SK-N-SH (cell line): ENCODE results near the gene DIS3L. TPM values are rescaled to one million over a fixed set of nuclear protein-coding genes. Genes with fewer than 3 reads are reported as not detected.
"Not testable (repeated sequence)": the region's sequence is repeated elsewhere in the genome, so short reads cannot be mapped to it uniquely, and the experiment has no call there.

Experiments
- CTCF ChIA-PET: fragments of 300-600, 350-600 bp; formaldehyde crosslinking; extraction: SDS; loops from one replicate; lab custom pipeline; 2021; lab: Yijun Ruan, JAX
- POLR2A ChIA-PET: fragments of 350-600 bp; sonication (Branson Sonifier 250); formaldehyde crosslinking; extraction: SDS; loops from one replicate; lab custom pipeline; 2020; ENCODE audit warnings: antibody characterized with exemption, inconsistent platforms; lab: Yijun Ruan, JAX
- DNase-seq: peaks from one replicate; pipeline ENCODE4 v3.0.0; 2012
- H2AFZ ChIP-seq: fragments of 200-600 bp; sonication (generic); 2 replicates; pipeline ENCODE4 v1.8.1; 2016; ENCODE audit warnings: antibody characterized with exemption, mild to moderate bottlenecking, low read depth
- H3F3A ChIP-seq: fragments of 200-600 bp; sonication (generic); replicated peaks from 2 replicates; pipeline ENCODE3; 2016; ENCODE audit warnings: antibody characterized with exemption, mild to moderate bottlenecking; ENCODE audit not compliant: insufficient read depth
- H3K27ac ChIP-seq, 2 experiments: fragments of 200-500 bp in 1 of 2; fragments of 200-600 bp in 1 of 2; sonication (Bioruptor generic) in 1 of 2; sonication (generic), shearing (Covaris generic) in 1 of 2; 2 replicates each; pipeline versions ENCODE4 v1.5.1 to v1.6.1; 2014 to 2016; ENCODE audit warnings: low read depth in 2 of 2, inconsistent platforms in 1 of 2, low read length in 1 of 2, mild to moderate bottlenecking in 1 of 2, mixed read lengths in 1 of 2
- H3K27me3 ChIP-seq: fragments of 200-600 bp; sonication (generic), shearing (Covaris generic); 2 replicates; pipeline ENCODE4 v1.6.1; 2016; ENCODE audit warnings: mixed run types; ENCODE audit not compliant: insufficient read depth
- H3K36me3 ChIP-seq, 2 experiments: fragments of 200-500 bp in 1 of 2; fragments of 200-600 bp in 1 of 2; sonication (Bioruptor generic) in 1 of 2; sonication (generic) in 1 of 2; replicated peaks in 1 of 2; 2 replicates each; pipeline versions ENCODE3 to v1.5.1; 2014 to 2016; ENCODE audit warnings: low read length in 1 of 2, mild to moderate bottlenecking in 1 of 2; ENCODE audit not compliant: insufficient read depth in 2 of 2, control insufficient read depth in 1 of 2
- H3K4me1 ChIP-seq, 2 experiments: fragments of 200-500 bp in 1 of 2; fragments of 200-600 bp in 1 of 2; sonication (Bioruptor generic) in 1 of 2; sonication (generic), shearing (Covaris generic) in 1 of 2; 2 replicates each; pipeline versions ENCODE4 v1.5.1 to v1.6.1; 2014 to 2016; ENCODE audit warnings: low read depth in 1 of 2, low read length in 1 of 2, mixed run types in 1 of 2; ENCODE audit not compliant: insufficient read depth in 2 of 2, control insufficient read depth in 1 of 2
- H3K4me2 ChIP-seq: fragments of 200-600 bp; sonication (generic), shearing (Covaris generic); 2 replicates; pipeline ENCODE4 v1.6.1; 2017; ENCODE audit warnings: mixed run types
- H3K4me3 ChIP-seq, 2 experiments: fragments of 200-500 bp in 1 of 2; fragments of 200-600 bp in 1 of 2; sonication (Bioruptor generic) in 1 of 2; sonication (generic), shearing (Covaris generic) in 1 of 2; 2 replicates each; pipeline versions ENCODE4 v1.5.1 to v1.8.1; 2014 to 2016; ENCODE audit warnings: low read depth in 2 of 2, inconsistent platforms in 1 of 2, low read length in 1 of 2, mild to moderate bottlenecking in 1 of 2, mixed read lengths in 1 of 2, moderate library complexity in 1 of 2
- H3K79me2 ChIP-seq: fragments of 200-600 bp; sonication (generic); 2 replicates; pipeline ENCODE4 v1.8.1; 2017; ENCODE audit warnings: mild to moderate bottlenecking; ENCODE audit not compliant: insufficient read depth
- H3K9ac ChIP-seq: fragments of 200-600 bp; sonication (generic); 2 replicates; pipeline ENCODE4 v1.6.1; 2017; ENCODE audit warnings: mixed run types
- H3K9me2 ChIP-seq: fragments of 200-600 bp; sonication (generic); 2 replicates; pipeline ENCODE4 v1.6.1; 2017; ENCODE audit warnings: mixed run types
- H3K9me3 ChIP-seq: fragments of 200-600 bp; sonication (generic); 2 replicates; pipeline ENCODE4 v1.6.1; 2017; ENCODE audit warnings: mixed run types, mild to moderate bottlenecking, moderate library complexity
- H4K20me1 ChIP-seq: fragments of 200-600 bp; sonication (generic); 2 replicates; pipeline ENCODE4 v1.6.1; 2017; ENCODE audit warnings: mild to moderate bottlenecking, mixed run types; ENCODE audit not compliant: insufficient read depth
- RFX5 ChIP-seq: IDR thresholded peaks from 2 replicates; pipeline ENCODE4 v1.6.1; 2012; ENCODE audit warnings: mild to moderate bottlenecking, improper control_type of control experiment, low read length
- WGBS: methylation state at CpG from one replicate; pipeline ENCODE4 v1.1.6; 2017; ENCODE audit warnings: low lambda C conversion rate; 5-methylcytosine and 5-hydroxymethylcytosine counted together
- polyA plus RNA-seq, 3 experiments: library from polyadenylated mRNA; depleted of rRNA; stranded (reverse); fragments of >200 nt; gene quantifications; 2 replicates each; pipeline ENCODE4 v1.2.3, GENCODE V29; 2012
- small RNA-seq, 7 experiments: library from RNA; depleted of rRNA; stranded (forward); fragments of <200 nt; gene quantifications; one replicate each; pipeline ENCODE3, GENCODE V24; 2012

DIS3L gene
- polyA plus RNA-seq, 1 of the 3 experiments (the other 2 are of a cell fraction): 11.5 TPM

DNA sequence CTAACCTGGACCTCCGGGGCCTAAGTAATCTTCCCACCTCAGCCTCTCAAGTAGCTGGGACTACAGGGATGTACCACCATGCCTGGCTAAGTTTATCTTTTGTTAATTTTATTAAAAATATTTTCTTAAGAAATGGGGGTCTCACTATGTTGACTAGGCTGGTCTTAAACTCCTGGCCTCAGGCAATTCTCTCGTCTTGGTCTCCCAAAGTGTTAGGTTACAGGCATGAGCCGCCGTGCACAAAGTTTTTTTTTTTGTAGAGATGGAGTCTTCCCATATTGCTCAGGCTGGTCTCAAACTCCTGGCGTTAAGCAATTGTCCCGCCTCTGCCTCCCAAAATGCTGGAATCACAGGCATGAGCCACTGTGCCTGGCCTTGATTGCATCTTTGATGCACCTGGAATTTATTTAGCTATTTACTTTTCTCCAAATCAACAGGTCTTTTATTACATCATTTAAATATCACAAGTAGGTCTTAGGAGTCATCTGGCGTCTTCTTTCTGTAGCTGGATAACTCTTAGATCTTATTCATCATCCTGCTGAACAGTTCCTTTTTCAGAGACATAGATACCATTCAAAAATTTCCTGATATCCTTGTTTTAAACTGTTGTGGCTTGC, 85.6 kb downstream of the DIS3L start:
- no peak for DNase-seq
- Histone ChIP-seq H3F3A (no peaks in the 10 kb centered on the region), H3K4me3 (no peak overlapping the region; a peak in 1 of 4 replicates), H2AFZ (no peak overlapping the region), H3K9me3 (no peaks in the 10 kb centered on the region), H3K9me2 (no peaks in the 10 kb centered on the region), H3K9ac (no peak overlapping the region), H3K4me2 (no peak overlapping the region), H4K20me1 (no peaks in the 10 kb centered on the region), H3K27ac (no peak overlapping the region), H3K27me3 (no peaks in the 10 kb centered on the region), H3K4me1 (no peaks in the 10 kb centered on the region), H3K36me3 (no peaks in the 10 kb centered on the region), H3K79me2 (no peaks in the 10 kb centered on the region)
- CTCF ChIA-PET: interaction anchor here (1.4 to 1.5 kb wide), 2 partner anchors 8 to 119 kb away, joined by 3 to 6 read pairs; partner anchors contain the start of genes MAP2K1 and SNAPC5
- WGBS: 94% methylated on average over 7 of the region's 7 CpGs
- POLR2A ChIA-PET: no interaction called here
- no peak for TF ChIP-seq RFX5

DNA sequence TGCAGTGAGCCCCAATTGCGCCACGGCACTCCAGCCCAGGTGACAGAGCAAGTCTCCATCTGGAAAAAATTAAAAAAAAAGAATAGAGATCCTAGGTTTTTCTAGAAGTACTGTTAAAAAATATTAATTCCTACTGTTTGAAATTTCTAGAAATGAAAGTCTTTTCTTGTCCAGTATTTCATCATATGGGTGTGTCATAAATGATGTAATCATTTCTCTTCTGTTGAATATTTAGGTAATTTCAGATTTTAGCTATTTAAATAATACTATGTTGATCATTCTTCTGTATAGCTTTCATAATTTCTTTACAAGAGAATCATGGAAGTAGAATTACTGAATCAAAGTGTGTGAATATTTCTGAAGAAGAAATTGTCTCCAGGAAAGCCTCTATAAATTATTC, 88.0 kb downstream of the DIS3L start:
- H3K4me1 ChIP-seq, H3K9me2 ChIP-seq, POLR2A ChIA-PET, H3K27me3 ChIP-seq, DNase-seq, H3K9me3 ChIP-seq, H3F3A ChIP-seq, H3K36me3 ChIP-seq, H2AFZ ChIP-seq, H3K9ac ChIP-seq, H4K20me1 ChIP-seq, H3K79me2 ChIP-seq, H3K4me2 ChIP-seq, H3K4me3 ChIP-seq, H3K27ac ChIP-seq: not testable (repeated sequence)
- 98% methylated on average over 2 of the region's 2 CpGs for WGBS
- CTCF ChIA-PET: interaction anchor here (1.2 kb wide), 1 partner anchor 116 kb away, joined by 4 read pairs; the partner anchor contains the start of gene SNAPC5

Small RNAs within 50 kb of the gene (small RNA-seq; reads per million reads assigned to genes)
- gene RF00019: 0 reads per million in 7 experiments
- 3.9 to 25.4 (median 11.3) reads per million in 7 experiments for gene SCARNA14

Other genes with a start within 250 kb of the DIS3L start
- gene MEGF11, start 39.8 kb upstream of the DIS3L start, polyA plus RNA-seq (2012; rRNA removed): 0.03 TPM in 1 of 2 replicates, not detected in the other
- 5.7 and 6.0 TPM in 2 replicates for gene TIPIN, start 63.1 kb downstream of the DIS3L start, polyA plus RNA-seq (2012; rRNA removed)
- 21.8 and 25.5 TPM in 2 replicates for gene MAP2K1, start 93.3 kb downstream of the DIS3L start, polyA plus RNA-seq (2012; rRNA removed)
- 57.8 and 65.0 TPM in 2 replicates for gene SNAPC5, start 204.2 kb downstream of the DIS3L start, polyA plus RNA-seq (2012; rRNA removed)
- 3,177 and 3,833 TPM in 2 replicates for gene RPL4, start 211.3 kb downstream of the DIS3L start, polyA plus RNA-seq (2012; rRNA removed)
- gene ZWILCH, start 211.8 kb downstream of the DIS3L start, polyA plus RNA-seq (2012; rRNA removed): 8.2 and 13.5 TPM in 2 replicates